ENCODE results near the gene PRKCE. TPM values are rescaled to one million over a fixed set of nuclear protein-coding genes. Genes with fewer than 3 reads are reported as not detected.
A peak's percentile ranks its signal among the peaks of the same experiment; 100 is the strongest.

PRKCE gene
- total and polyA plus RNA-seq, 11 donors, result 4.1 to 22.3 (median 16.2) TPM

DNA sequence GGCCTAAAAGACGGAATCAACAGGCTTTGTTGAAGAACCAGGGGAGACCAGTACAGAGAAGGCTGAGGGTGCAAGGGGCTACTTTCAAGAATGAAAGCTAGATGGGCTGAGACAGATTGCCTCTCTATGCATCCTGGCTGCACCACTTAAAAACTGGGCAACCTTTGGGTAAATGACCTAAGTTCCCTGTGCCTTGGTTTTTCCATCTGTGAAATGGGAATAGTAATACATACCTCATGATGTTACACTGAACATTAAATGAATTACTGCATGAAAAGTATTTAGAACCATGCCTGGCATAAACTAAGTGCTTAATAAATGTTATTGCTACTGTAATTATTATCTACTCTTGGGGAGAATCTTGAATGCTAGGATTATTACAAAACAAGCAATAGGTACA, 106.5 kb downstream of the PRKCE start:
- Histone ChIP-seq H3K9me3 (no peaks in the 10 kb centered on the region), H3K27me3 (no peaks in the 10 kb centered on the region), H3K4me3 (no peak overlapping the region), H3K4me1 (peaks cover 0 to 40% (median 15%) of the 10 kb centered on the region in 12 donors), H3K36me3 (no peaks in the 10 kb centered on the region), H3K27ac (no peak overlapping the region)
- DNase-seq (no peak), ATAC-seq (no peak)
- TF ChIP-seq, protein P1, sequence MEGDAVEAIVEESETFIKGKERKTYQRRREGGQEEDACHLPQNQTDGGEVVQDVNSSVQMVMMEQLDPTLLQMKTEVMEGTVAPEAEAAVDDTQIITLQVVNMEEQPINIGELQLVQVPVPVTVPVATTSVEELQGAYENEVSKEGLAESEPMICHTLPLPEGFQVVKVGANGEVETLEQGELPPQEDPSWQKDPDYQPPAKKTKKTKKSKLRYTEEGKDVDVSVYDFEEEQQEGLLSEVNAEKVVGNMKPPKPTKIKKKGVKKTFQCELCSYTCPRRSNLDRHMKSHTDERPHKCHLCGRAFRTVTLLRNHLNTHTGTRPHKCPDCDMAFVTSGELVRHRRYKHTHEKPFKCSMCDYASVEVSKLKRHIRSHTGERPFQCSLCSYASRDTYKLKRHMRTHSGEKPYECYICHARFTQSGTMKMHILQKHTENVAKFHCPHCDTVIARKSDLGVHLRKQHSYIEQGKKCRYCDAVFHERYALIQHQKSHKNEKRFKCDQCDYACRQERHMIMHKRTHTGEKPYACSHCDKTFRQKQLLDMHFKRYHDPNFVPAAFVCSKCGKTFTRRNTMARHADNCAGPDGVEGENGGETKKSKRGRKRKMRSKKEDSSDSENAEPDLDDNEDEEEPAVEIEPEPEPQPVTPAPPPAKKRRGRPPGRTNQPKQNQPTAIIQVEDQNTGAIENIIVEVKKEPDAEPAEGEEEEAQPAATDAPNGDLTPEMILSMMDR (IDR thresholded peaks at IDR 0.05), result no peak
- no peak for TF ChIP-seq POLR2A (IDR thresholded peaks at IDR 0.05)
- intact Hi-C loops (cut with DNase I), result no loop called here
- 95 to 100% (median 100%) methylated on average over 1 of the region's 1 CpG for WGBS, 4 donors

DNA sequence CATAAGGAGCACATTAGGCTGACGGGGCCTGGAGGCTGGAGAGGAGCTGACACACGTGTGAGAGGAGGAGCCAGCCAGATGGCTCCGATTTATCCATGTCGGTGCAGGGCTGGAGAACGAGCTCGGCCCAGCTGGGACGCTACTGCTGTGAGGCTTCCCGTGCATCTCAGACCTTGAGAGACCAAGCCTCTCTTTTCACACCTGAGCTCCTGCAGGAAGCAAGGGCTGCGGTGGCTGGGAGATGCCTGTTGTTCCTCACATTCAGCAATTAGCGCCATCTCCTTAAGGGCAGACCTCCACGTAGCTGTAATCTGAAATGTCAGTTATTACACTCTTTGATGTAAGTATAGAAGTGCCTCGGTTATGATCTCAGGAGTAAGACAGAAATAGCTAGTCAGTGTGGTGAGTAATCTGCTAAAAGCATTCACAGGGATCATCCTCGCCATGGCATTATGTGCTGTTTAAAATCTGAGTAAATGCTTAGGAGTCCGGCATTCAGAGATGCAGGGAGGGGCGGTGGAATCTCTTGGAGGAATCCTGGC, 107.9 kb downstream of the PRKCE start:
- peak overlapping the region in 5 of 12 donors; percentile 1 to 26 (median 21) for H3K4me3 ChIP-seq
- no peaks in the 10 kb centered on the region for H3K27me3 ChIP-seq
- 28 to 43% (median 36%) methylated on average over 13 to 15 of the region's 15 CpGs for WGBS, 4 donors
- intact Hi-C loops (cut with DNase I), result no loop called here
- ATAC-seq, result peak; percentile 66 to 91 (median 86)
- H3K4me1 ChIP-seq, result peaks cover 0 to 39% (median 13%) of the 10 kb centered on the region in 12 donors
- TF ChIP-seq POLR2A (IDR thresholded peaks at IDR 0.05), result no peak
- TF ChIP-seq, protein P1 (IDR thresholded peaks at IDR 0.05), result no peak
- H3K27ac ChIP-seq, result peak overlapping the region in 8 of 12 donors; percentile 17 to 73 (median 52)
- no peaks in the 10 kb centered on the region for H3K9me3 ChIP-seq
- DNase-seq, result peak in 2 of 5 donors; percentile 15 to 39
- H3K36me3 ChIP-seq, result no peaks in the 10 kb centered on the region

DNA sequence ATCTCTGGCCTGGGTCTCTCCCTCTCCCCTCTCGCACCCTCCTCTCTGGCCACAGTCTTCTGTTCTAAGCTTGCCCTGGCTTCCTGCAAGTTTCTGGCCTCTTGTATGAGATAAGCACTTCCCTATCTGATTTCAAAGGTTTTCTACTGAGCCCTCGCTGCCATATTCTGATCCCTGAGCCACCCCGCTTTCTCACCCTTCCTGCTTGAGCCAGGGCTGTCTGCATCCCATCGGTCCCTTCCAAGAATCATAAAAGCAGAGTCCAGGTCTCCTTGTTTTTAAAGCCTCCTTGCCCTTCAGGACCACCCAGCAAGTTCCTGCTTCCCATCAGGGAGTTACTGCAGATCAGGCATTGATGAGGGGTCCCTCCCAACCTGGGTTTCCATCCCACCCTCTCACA, 110.2 kb downstream of the PRKCE start:
- TF ChIP-seq POLR2A (IDR thresholded peaks at IDR 0.05), result no peak
- TF ChIP-seq, protein P1 (IDR thresholded peaks at IDR 0.05), result no peak
- Histone ChIP-seq H3K4me3 (no peak overlapping the region), H3K27me3 (no peaks in the 10 kb centered on the region), H3K9me3 (no peaks in the 10 kb centered on the region), H3K36me3 (no peaks in the 10 kb centered on the region), H3K4me1 (peaks cover 0 to 36% (median 30%) of the 10 kb centered on the region in 12 donors), H3K27ac (no peak overlapping the region)
- DNase-seq, result no peak
- intact Hi-C loops (cut with DNase I), result no loop called here
- no peak for ATAC-seq
- 89 to 96% (median 91%) methylated on average over 4 of the region's 4 CpGs for WGBS, 4 donors

DNA sequence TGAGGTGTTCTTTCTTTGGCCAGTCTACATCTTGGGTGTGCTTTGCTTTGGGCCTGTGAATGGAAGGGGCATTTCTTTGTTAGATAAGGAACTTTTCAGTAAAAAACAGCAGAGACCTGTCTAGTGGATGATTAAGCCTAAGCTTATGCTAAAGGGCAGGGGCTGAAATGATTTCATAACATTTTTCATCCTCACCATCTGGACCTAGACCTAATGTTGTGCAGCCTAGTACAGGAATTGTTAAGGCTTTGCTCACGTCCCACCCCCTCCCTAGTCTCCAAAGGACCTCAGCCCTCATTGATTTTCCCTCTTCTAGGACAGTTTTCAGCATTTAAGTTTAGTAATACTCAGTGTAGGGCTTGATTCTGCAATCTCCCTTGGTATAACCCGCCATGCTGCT, 111.8 kb downstream of the PRKCE start:
- Histone ChIP-seq H3K9me3 (no peaks in the 10 kb centered on the region), H3K27ac (no peak overlapping the region), H3K27me3 (no peaks in the 10 kb centered on the region), H3K36me3 (no peaks in the 10 kb centered on the region), H3K4me3 (no peak overlapping the region), H3K4me1 (peaks cover 0 to 50% (median 31%) of the 10 kb centered on the region in 12 donors)
- ATAC-seq (no peak), DNase-seq (no peak)
- no peak for TF ChIP-seq POLR2A (IDR thresholded peaks at IDR 0.05)
- TF ChIP-seq, protein P1 (IDR thresholded peaks at IDR 0.05), result no peak
- intact Hi-C loops (cut with DNase I), result no loop called here
- 90 to 100% (median 98%) methylated on average over 2 of the region's 2 CpGs for WGBS, 4 donors
